Activated CD8-positive, alpha-beta T cell treated with anti-CD3 and anti-CD28 coated beads for 36 hours (primary cell): ENCODE results near the gene GSDMA. TPM values are rescaled to one million over a fixed set of nuclear protein-coding genes. Genes with fewer than 3 reads are reported as not detected.
A peak's percentile ranks its signal among the peaks of the same experiment; 100 is the strongest.

Source experiments
- ATAC-seq: fragments of 200-7000 bp; cut with Tn5 transposase; one replicate; pipeline ENCODE4 v1.10.0; 2021; ENCODE audit warnings: mild to moderate bottlenecking, moderate library complexity
- CTCF ChIA-PET: fragments of 350-600 bp; sonication (Branson Sonifier 250); formaldehyde crosslinking; loops from one replicate; lab custom pipeline; 2021; ENCODE audit warnings: antibody characterized with exemption; lab: Charles Lee
- POLR2A ChIA-PET: fragments of 350-600 bp; sonication (Branson Sonifier 250); formaldehyde crosslinking; loops from one replicate; lab custom pipeline; 2021; ENCODE audit warnings: antibody characterized with exemption; lab: Charles Lee
- DNase-seq: peaks from one replicate; pipeline ENCODE4 v3.0.0-alpha.2; 2020
- H3K27ac Mint-ChIP-seq: one replicate; pipeline ENCODE4 v1.8.0; 2021; ENCODE audit warnings: mild to moderate bottlenecking, mixed read lengths
- H3K27me3 Mint-ChIP-seq: one replicate; pipeline ENCODE4 v1.8.0; 2021; ENCODE audit warnings: mixed read lengths
- H3K36me3 Mint-ChIP-seq: one replicate; pipeline ENCODE4 v1.8.0; 2021; ENCODE audit warnings: low read depth, mixed read lengths
- H3K4me1 Mint-ChIP-seq: one replicate; pipeline ENCODE4 v1.8.0; 2021; ENCODE audit warnings: low read depth, mixed read lengths
- H3K4me3 Mint-ChIP-seq: one replicate; pipeline ENCODE4 v1.8.0; 2021; ENCODE audit warnings: mild to moderate bottlenecking, moderate library complexity, mixed read lengths
- H3K9me3 Mint-ChIP-seq: one replicate; pipeline ENCODE4 v1.8.0; 2021; ENCODE audit warnings: mixed read lengths
- intact Hi-C: fragments of 100-400 bp; cut with micrococcal nuclease; formaldehyde crosslinking; loops from one replicate; pipeline ENCODE4 v1.10.0; 2022
- microRNA-seq: library from miRNA; unstranded; fragments of <30 nt; microRNA quantifications from one replicate; pipeline ENCODE4 v1.2.0, GENCODE V29; 2022; ENCODE audit warnings: borderline microRNAs expressed, borderline replicate concordance
- total RNA-seq, 2 experiments: library from RNA; stranded (reverse); gene quantifications; one replicate each; pipeline ENCODE4 v1.2.3, GENCODE V29; 2021
- TF ChIP-seq, protein P1 (sequence below): fragments of 200-600 bp; IDR thresholded peaks from one replicate; pipeline ENCODE4 v1.8.0; 2022; ENCODE audit warnings: antibody characterized with exemption, mild to moderate bottlenecking

Gene GSDMA
- total RNA-seq, 2 experiments from 2014 or later = 1.3 to 1.6 TPM

DNA sequence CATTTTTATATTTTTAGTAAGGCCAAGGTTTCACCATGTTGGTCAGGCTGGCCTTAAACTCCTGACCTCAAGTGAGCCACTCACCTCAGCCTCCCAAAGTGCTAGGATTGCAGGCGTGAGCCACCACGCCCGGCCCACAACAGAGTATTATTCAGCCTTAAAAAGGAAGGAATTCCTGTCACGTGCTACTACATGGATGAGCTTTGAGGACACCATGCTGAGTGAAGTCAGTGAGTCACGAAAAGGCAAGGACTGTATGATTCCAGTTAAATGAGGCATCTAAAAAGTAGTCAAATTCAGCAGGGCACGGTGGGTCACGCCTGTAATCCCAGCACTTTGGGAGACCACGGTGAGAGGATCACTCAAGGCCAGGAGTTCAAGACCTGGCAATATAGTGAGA is 62.1 kb downstream of the GSDMA start:
- intact Hi-C loops = no loop called here

DNA sequence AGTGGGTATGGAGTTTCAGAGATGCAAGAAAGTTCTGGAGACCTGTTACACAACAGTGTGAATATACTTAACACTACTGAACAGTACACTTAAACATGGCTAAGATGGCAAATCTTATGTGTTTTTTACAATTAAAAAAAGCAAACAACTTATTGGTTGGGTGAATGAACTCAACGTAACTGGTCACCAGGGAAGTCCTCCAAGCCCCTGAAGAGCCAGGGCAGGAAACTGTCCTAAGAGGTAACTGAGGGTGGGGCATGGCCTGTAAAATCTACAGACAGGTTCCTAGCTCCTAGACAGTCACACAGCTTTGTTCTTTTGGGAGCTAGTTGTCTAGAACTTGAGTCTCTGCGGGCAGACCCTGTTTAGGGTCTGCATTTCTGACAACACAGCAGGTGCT is 62.8 kb downstream of the GSDMA start:
- ATAC-seq (no peak), DNase-seq (no peak)
- Mint-ChIP-seq H3K27me3 (no peaks in the 10 kb centered on the region), H3K36me3 (peaks cover 39% of the 10 kb centered on the region), H3K4me3 (no peak overlapping the region), H3K9me3 (no peaks in the 10 kb centered on the region), H3K4me1 (peaks cover 16% of the 10 kb centered on the region), H3K27ac (no peak overlapping the region)
- ChIA-PET CTCF (interaction anchor here (0.9 to 4.9 kb wide), 20 partner anchors 11 to 403 kb away, joined by 3 to 79 read pairs (median 6); partner anchors contain the start of genes CSF3, MED24, MIEN1 and RAPGEFL1), POLR2A (interaction anchor here (1.0 to 2.1 kb wide), 3 partner anchors 10 to 98 kb away, joined by 3 to 15 read pairs (median 3); partner anchors contain the start of genes CSF3 and MED24)
- intact Hi-C loops = no loop called here
- TF ChIP-seq, protein P1, sequence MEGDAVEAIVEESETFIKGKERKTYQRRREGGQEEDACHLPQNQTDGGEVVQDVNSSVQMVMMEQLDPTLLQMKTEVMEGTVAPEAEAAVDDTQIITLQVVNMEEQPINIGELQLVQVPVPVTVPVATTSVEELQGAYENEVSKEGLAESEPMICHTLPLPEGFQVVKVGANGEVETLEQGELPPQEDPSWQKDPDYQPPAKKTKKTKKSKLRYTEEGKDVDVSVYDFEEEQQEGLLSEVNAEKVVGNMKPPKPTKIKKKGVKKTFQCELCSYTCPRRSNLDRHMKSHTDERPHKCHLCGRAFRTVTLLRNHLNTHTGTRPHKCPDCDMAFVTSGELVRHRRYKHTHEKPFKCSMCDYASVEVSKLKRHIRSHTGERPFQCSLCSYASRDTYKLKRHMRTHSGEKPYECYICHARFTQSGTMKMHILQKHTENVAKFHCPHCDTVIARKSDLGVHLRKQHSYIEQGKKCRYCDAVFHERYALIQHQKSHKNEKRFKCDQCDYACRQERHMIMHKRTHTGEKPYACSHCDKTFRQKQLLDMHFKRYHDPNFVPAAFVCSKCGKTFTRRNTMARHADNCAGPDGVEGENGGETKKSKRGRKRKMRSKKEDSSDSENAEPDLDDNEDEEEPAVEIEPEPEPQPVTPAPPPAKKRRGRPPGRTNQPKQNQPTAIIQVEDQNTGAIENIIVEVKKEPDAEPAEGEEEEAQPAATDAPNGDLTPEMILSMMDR = no peak

More for the DNA sequence above, 62.1 kb downstream of the GSDMA start:
- H3K27me3 Mint-ChIP-seq = no peaks in the 10 kb centered on the region
- TF ChIP-seq, protein P1 = no peak
- POLR2A ChIA-PET = interaction anchor here (1.0 to 2.1 kb wide), 3 partner anchors 9 to 99 kb away, joined by 3 to 15 read pairs (median 3); partner anchors contain the start of genes CSF3 and MED24
- DNase-seq (no peak), ATAC-seq (no peak)
- CTCF ChIA-PET = interaction anchor here (0.7 to 4.9 kb wide), 8 partner anchors 10 to 403 kb away, joined by 3 to 79 read pairs (median 22); partner anchors contain the start of genes CSF3 and MED24
- H3K4me3 Mint-ChIP-seq = no peak overlapping the region
- peaks cover 39% of the 10 kb centered on the region for H3K36me3 Mint-ChIP-seq
- H3K9me3 Mint-ChIP-seq = no peaks in the 10 kb centered on the region
- H3K27ac Mint-ChIP-seq = no peak overlapping the region
- peaks cover 16% of the 10 kb centered on the region for H3K4me1 Mint-ChIP-seq

DNA sequence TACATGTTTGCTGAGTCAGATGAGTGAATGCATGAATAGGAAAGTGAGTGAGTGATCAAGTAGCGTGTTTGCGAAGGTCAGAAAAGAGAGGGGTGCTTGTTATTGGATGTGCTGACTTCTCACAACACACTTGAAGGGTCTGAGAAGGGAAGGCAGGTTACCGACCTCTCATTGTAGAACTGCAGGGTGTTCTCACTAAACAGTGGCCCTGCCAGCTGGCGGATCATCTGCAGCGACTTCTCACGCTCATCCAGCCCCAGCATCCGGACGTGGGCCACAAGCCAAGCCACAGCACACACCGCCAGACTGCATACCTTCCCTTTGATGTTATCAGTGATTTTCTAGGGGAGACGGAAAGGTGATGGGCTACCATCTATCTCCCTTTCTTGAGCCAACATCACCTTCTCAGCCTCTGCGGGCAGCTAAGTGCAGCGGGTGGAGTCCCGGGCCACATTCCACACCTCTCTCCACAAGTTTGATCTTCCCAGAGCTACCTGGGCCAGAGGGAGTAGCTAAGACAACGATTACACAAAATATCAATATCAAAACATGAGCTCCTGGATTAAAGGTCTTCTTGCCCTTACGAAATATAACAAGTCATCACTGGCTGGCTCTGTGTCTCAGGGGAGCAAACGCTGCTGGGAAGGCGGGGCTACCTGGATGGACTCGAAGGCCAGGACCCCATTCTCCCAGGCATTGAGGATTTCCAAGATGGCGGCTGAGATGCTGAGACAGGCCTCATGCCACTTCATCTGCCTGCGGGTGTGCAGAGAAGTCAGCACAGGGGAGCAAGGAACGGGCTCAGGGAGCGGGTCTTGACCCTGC is 63.4 kb downstream of the GSDMA start:
- ChIA-PET CTCF (interaction anchor here (0.6 to 4.9 kb wide), 37 partner anchors 8 to 407 kb away, joined by 3 to 79 read pairs (median 5); partner anchors contain the start of genes CSF3, MED24, MIEN1 and RAPGEFL1), POLR2A (interaction anchor here (1.0 to 2.1 kb wide), 3 partner anchors 10 to 97 kb away, joined by 3 to 15 read pairs (median 4); partner anchors contain the start of genes CSF3 and MED24)
- H3K4me3 Mint-ChIP-seq = no peak overlapping the region
- H3K27ac Mint-ChIP-seq = no peak overlapping the region
- TF ChIP-seq, protein P1 = no peak
- DNase-seq (peak; percentile 52), ATAC-seq (peak; percentile 41)
- no peaks in the 10 kb centered on the region for H3K27me3 Mint-ChIP-seq
- peaks cover 16% of the 10 kb centered on the region for H3K4me1 Mint-ChIP-seq
- no peaks in the 10 kb centered on the region for H3K9me3 Mint-ChIP-seq
- peaks cover 42% of the 10 kb centered on the region for H3K36me3 Mint-ChIP-seq
- intact Hi-C loops = no loop called here

DNA sequence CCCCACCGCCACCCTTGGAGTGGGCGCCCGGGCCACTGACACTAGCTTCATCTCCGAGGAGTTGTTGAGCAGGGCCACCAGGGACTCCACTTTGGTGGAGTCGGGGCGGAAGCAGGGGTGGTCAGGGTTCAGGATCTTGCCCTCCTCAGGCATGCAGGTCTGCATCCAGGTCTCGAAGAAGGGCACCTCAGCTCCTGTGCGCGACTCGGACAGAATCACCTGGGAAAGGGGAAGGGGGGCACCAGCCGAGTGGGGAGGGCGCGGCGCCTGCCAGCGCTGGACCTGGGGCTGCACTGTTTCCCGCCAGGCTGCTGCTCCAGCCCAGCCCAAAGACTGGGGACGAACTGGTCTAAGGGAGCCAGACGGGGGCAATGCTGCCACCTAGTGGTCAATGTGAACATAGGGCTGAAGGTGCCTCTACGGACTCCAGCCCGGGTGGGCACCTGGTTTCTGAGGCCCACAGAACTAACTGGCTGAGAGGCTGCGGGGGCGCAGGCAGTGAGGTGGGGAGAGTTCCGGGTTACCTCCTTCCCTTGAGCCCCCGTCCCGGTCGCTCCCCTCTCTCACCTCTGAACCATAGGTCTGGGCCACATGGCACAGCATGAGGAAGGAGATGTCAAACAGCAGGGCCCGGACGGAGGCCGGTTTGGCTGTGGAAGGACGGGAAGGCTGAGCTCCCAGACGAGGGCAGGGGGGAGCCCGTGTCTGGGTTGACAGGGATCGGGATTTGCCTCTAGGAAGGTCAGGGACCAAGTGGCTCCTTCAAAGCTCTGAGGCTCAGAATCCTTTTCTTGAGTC is 64.2 kb downstream of the GSDMA start:
- TF ChIP-seq, protein P1 = peak; percentile 92
- Mint-ChIP-seq H3K4me3 (no peak overlapping the region), H3K36me3 (peaks cover 42% of the 10 kb centered on the region), H3K27ac (no peak overlapping the region), H3K27me3 (no peaks in the 10 kb centered on the region), H3K4me1 (peaks cover 16% of the 10 kb centered on the region), H3K9me3 (no peaks in the 10 kb centered on the region)
- ChIA-PET CTCF (interaction anchor here (0.6 to 4.9 kb wide), 55 partner anchors 8 to 408 kb away, joined by 3 to 79 read pairs (median 4); partner anchors contain the start of genes CSF3, MED24, MIEN1 and RAPGEFL1), POLR2A (interaction anchor here (1.2 to 2.1 kb wide), 3 partner anchors 11 to 28 kb away, joined by 4 to 15 read pairs (median 5); partner anchors contain the start of genes CSF3 and MED24)
- DNase-seq (peak; percentile 83), ATAC-seq (peak; percentile 93)
- intact Hi-C loops = no loop called here

Small RNA genes within 50 kb of the gene (microRNA-seq; reads per million reads assigned to microRNA genes)
- gene MIR6884 = not detected

Other genes starting within 250 kb of the GSDMA start
- gene MIEN1, start 232.5 kb upstream of the GSDMA start, total RNA-seq = 10 to 100 TPM; 32.5 to 34.0 TPM
- gene GRB7, start 225.1 kb upstream of the GSDMA start, total RNA-seq = 1 to 10 TPM in 1 of 2 experiments, not detected in 1; 1.2 TPM
- 10 to 100 TPM; 52.1 to 52.2 TPM for gene IKZF3, start 98.7 kb upstream of the GSDMA start, total RNA-seq
- gene ZPBP2, start 94.8 kb upstream of the GSDMA start, total RNA-seq = not detected
- 10 to 100 TPM; 26.9 to 32.5 TPM for gene GSDMB, start 44.4 kb upstream of the GSDMA start, total RNA-seq
- 10 to 100 TPM; 78.8 to 80.5 TPM for gene ORMDL3, start 35.4 kb upstream of the GSDMA start, total RNA-seq
- gene LRRC3C, start 35.3 kb upstream of the GSDMA start, total RNA-seq = not detected
- gene PSMD3, start 17.8 kb downstream of the GSDMA start, total RNA-seq = 100 to 1,000 TPM; 149 to 153 TPM
- not detected for gene CSF3, start 52.4 kb downstream of the GSDMA start, total RNA-seq
- 10 to 100 TPM; 90.2 to 96.4 TPM for gene MED24, start 91.4 kb downstream of the GSDMA start, total RNA-seq
- gene THRA, start 100.0 kb downstream of the GSDMA start, total RNA-seq = 10 to 100 TPM; 11.1 to 13.8 TPM
- gene NR1D1, start 137.6 kb downstream of the GSDMA start, total RNA-seq = 1 to 10 TPM; 6.0 to 6.5 TPM
- gene MSL1, start 159.0 kb downstream of the GSDMA start, total RNA-seq = 10 to 100 TPM; 69.0 to 70.1 TPM
- gene CASC3, start 177.5 kb downstream of the GSDMA start, total RNA-seq = 10 to 100 TPM; 75.1 to 75.6 TPM
- gene RAPGEFL1, start 214.5 kb downstream of the GSDMA start, total RNA-seq = 1 to 10 TPM; 3.8 to 5.4 TPM